ENCODE data around the gene PRKAR2A. TPM values are rescaled to one million over a fixed set of nuclear protein-coding genes. Genes with fewer than 3 reads are reported as not detected.
"Not testable (repeated sequence)": the region's sequence is repeated elsewhere in the genome, so short reads cannot be mapped to it uniquely, and the experiment has no call there.

Gene PRKAR2A
- total RNA-seq, 2 experiments from 2014 or later = 31.0 to 32.1 TPM

- H3K9me3 Mint-ChIP-seq = no peaks in the 10 kb centered on the region
- DNase-seq (no peak), ATAC-seq (no peak)
- TF ChIP-seq, protein P1, sequence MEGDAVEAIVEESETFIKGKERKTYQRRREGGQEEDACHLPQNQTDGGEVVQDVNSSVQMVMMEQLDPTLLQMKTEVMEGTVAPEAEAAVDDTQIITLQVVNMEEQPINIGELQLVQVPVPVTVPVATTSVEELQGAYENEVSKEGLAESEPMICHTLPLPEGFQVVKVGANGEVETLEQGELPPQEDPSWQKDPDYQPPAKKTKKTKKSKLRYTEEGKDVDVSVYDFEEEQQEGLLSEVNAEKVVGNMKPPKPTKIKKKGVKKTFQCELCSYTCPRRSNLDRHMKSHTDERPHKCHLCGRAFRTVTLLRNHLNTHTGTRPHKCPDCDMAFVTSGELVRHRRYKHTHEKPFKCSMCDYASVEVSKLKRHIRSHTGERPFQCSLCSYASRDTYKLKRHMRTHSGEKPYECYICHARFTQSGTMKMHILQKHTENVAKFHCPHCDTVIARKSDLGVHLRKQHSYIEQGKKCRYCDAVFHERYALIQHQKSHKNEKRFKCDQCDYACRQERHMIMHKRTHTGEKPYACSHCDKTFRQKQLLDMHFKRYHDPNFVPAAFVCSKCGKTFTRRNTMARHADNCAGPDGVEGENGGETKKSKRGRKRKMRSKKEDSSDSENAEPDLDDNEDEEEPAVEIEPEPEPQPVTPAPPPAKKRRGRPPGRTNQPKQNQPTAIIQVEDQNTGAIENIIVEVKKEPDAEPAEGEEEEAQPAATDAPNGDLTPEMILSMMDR (IDR thresholded peaks at IDR 0.05) = no peak
- no peak overlapping the region for H3K27ac Mint-ChIP-seq
- POLR2A ChIA-PET = no interaction called here
- intact Hi-C loops (cut with micrococcal nuclease) = no loop called here
- no peaks in the 10 kb centered on the region for H3K27me3 Mint-ChIP-seq
- peaks cover 8% of the 10 kb centered on the region for H3K36me3 Mint-ChIP-seq (ENCODE audit: low read depth)
- H3K4me1 Mint-ChIP-seq (ENCODE audit: low read depth) = no peaks in the 10 kb centered on the region
- H3K4me3 Mint-ChIP-seq = no peak overlapping the region
- CTCF ChIA-PET = interaction anchor here (0.6 to 2.0 kb wide), 4 partner anchors 30 to 250 kb away, joined by 3 to 6 read pairs (median 4); no protein-coding TSS in a partner anchor
These were observed 77.5 kb downstream of the PRKAR2A start for GRCh38 chr3:48770192-48770502.

DNA sequence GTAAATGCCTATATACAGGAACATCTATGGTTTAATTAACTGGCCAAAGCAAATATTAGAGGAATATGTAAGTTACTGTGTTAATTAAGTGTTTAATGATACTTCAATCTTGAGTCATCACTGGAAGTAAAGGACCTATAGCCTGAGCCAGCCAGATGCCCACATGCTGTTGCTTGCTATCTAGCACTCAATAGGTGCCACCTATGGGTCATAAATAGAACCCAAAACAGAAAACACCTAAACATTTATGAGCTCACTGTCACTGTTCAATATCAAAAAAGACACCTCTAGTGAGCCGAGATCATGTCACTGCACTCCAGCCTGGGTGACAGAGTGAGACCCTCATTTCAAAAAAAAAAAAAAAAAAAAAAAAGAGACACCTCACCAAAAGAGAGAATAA, 82.3 kb downstream of the PRKAR2A start:
- TF ChIP-seq, protein P1 (IDR thresholded peaks at IDR 0.05) = no peak
- H3K4me1 Mint-ChIP-seq (ENCODE audit: low read depth) = no peaks in the 10 kb centered on the region
- ATAC-seq (peak; percentile 45), DNase-seq (no peak)
- intact Hi-C loops (cut with micrococcal nuclease) = no loop called here
- POLR2A ChIA-PET = interaction anchor here (0.7 kb wide), 1 partner anchor 34 kb away, joined by 3 read pairs; no protein-coding TSS in a partner anchor
- CTCF ChIA-PET = interaction anchor here (0.8 to 1.3 kb wide), 6 partner anchors 11 to 365 kb away, joined by 3 to 5 read pairs (median 3); no protein-coding TSS in a partner anchor
- no peaks in the 10 kb centered on the region for H3K9me3 Mint-ChIP-seq
- H3K36me3 Mint-ChIP-seq (ENCODE audit: low read depth) = peaks cover 7% of the 10 kb centered on the region
- no peak overlapping the region for H3K4me3 Mint-ChIP-seq
- no peaks in the 10 kb centered on the region for H3K27me3 Mint-ChIP-seq
- no peak overlapping the region for H3K27ac Mint-ChIP-seq

DNA sequence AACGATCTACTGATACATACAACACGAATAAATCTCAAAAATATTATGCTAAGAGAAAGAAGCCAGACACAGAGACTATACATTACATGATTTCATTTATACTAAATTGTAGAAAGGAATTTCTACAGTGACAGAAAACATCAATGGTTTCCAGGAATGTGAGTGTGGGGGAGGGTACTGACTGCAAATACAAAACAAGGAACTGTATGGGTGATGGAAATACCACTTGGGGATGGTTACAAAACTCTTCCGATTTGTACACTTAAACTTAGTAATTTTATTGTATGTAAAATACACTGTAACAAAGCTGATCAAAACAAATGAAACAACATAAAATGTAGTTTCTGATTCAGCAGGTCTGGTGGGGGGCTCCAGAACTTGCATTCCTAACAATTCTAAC, 84.9 kb downstream of the PRKAR2A start:
- TF ChIP-seq, protein P1 (IDR thresholded peaks at IDR 0.05) = no peak
- ATAC-seq (no peak), DNase-seq (no peak)
- no peak overlapping the region for H3K4me3 Mint-ChIP-seq
- intact Hi-C loops (cut with micrococcal nuclease) = no loop called here
- H3K4me1 Mint-ChIP-seq (ENCODE audit: low read depth) = no peaks in the 10 kb centered on the region
- no peaks in the 10 kb centered on the region for H3K27me3 Mint-ChIP-seq
- no peak overlapping the region for H3K27ac Mint-ChIP-seq
- peaks cover 9% of the 10 kb centered on the region for H3K36me3 Mint-ChIP-seq (ENCODE audit: low read depth)
- POLR2A ChIA-PET = no interaction called here
- CTCF ChIA-PET = no interaction called here
- H3K9me3 Mint-ChIP-seq = no peaks in the 10 kb centered on the region

DNA sequence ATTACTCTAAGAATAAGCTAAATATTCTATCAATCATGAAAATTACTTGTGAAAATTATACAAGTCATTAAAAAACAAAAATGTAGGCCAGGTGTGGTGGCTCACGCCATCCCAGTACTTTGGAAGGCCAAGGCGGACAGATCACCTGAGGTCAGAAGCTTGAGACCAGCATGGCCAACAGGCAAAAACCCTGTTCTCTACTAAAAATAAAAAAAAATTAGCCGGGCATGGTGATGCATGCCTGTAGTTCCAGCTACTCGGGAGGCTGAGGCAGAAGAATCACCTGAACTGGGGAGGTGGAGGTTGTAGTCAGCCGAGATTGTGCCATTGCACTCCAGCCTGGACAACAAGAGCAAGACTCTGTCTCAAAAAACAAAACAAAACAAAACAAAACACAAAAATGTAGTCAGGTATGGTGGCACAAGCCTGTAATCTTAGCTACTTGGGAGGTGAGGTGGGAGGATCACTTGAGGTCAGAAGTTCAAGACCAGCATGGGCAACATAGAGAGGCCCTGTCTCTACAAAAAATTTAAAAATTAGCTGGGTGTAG, 87.6 kb downstream of the PRKAR2A start:
- POLR2A ChIA-PET; intact Hi-C loops (cut with micrococcal nuclease): not testable (repeated sequence)
- CTCF ChIA-PET = interaction anchor here (1.7 kb wide), 1 partner anchor 20 kb away, joined by 7 read pairs; no protein-coding TSS in a partner anchor

DNA sequence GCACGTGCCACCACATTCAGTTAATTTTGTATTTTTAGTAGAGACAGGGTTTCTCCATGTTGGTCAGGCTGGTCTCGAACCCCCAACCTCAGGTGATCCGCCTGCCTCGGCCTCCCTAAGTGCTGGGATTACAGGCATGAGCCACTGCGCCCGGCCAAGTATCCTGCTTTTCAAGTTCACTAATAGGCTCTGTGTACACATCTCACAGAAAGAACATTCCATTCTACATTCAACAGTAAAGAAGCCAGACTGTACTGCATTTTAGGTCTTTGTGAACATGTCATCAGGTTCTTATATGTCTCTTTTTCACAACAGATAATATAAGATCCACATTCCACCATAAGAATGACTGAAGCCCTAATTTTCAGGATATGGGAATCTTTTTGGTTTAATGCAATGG, 88.1 kb downstream of the PRKAR2A start:
- intact Hi-C loops (cut with micrococcal nuclease); H3K27me3 Mint-ChIP-seq; H3K4me3 Mint-ChIP-seq; H3K4me1 Mint-ChIP-seq (ENCODE audit: low read depth); POLR2A ChIA-PET; H3K27ac Mint-ChIP-seq; ATAC-seq; DNase-seq; H3K9me3 Mint-ChIP-seq: not testable (repeated sequence)
- CTCF ChIA-PET = interaction anchor here (0.7 to 1.0 kb wide), 2 partner anchors 19 to 138 kb away, joined by 3 read pairs; no protein-coding TSS in a partner anchor
- peaks cover 10% of the 10 kb centered on the region for H3K36me3 Mint-ChIP-seq (ENCODE audit: low read depth)

More for the DNA sequence above, 87.6 kb downstream of the PRKAR2A start:
- H3K27ac Mint-ChIP-seq; ATAC-seq; H3K4me1 Mint-ChIP-seq (ENCODE audit: low read depth); H3K9me3 Mint-ChIP-seq; H3K4me3 Mint-ChIP-seq; DNase-seq; H3K27me3 Mint-ChIP-seq: not testable (repeated sequence)
- H3K36me3 Mint-ChIP-seq (ENCODE audit: low read depth) = peaks cover 13% of the 10 kb centered on the region

DNA sequence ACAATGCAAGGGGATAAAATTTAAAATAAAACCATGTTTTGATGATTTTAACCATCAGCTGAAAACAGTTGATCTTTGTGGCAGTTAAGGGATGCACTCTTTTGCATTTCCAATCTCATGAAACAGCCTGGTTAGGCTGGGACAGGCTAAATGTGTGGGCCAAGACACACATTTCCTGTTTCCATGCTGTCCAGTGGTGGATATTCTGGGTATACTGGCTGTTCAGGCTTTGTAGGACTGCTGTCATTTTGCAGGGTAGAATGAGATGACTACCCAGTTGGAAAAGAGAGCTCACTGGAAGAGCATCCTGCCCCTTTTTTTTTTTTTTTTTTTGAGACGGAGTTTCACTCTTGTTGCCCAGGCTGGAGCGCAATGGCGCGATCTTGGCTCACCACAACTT, 88.6 kb downstream of the PRKAR2A start:
- DNase-seq (no peak), ATAC-seq (no peak)
- Mint-ChIP-seq H3K27ac (no peak overlapping the region), H3K36me3 (ENCODE audit: low read depth) (peaks cover 10% of the 10 kb centered on the region), H3K9me3 (no peaks in the 10 kb centered on the region), H3K4me1 (ENCODE audit: low read depth) (peaks cover 6% of the 10 kb centered on the region), H3K4me3 (no peak overlapping the region), H3K27me3 (no peaks in the 10 kb centered on the region)
- TF ChIP-seq, protein P1 (IDR thresholded peaks at IDR 0.05) = no peak
- ChIA-PET CTCF (interaction anchor here (0.7 to 1.0 kb wide), 2 partner anchors 19 to 139 kb away, joined by 3 read pairs; no protein-coding TSS in a partner anchor), POLR2A (no interaction called here)
- intact Hi-C loops (cut with micrococcal nuclease) = no loop called here

Measured in activated CD8-positive, alpha-beta T cell treated with anti-CD3 and anti-CD28 coated beads for 36 hours (primary cell).